ENCODE data around the gene CASP3.

CASP3 gene

GRCh38 chr4:184649026-184649970 lies at the start of gene CASP3, which contains the start of gene PRIMPOL:
Gene CASP3 (minus strand): TSS chr4:184649447. CDS start chr4:184638453, 10,994 bp downstream.
Gene PRIMPOL (plus strand): TSS chr4:184649738. CDS start chr4:184657141, 7,403 bp downstream.
- DNase-seq, result peak; percentile 87 to 95

GRCh38 chr4:184697956-184698355 lies 48.7 kb upstream of the CASP3 start:
- DNase-seq, result no peak

- no peak for DNase-seq
These were observed 46.1 kb upstream of the CASP3 start for GRCh38 chr4:184695178-184695896.

- no peak for DNase-seq
These were observed 45.2 kb upstream of the CASP3 start for GRCh38 chr4:184694412-184694956.

GRCh38 chr4:184693056-184693455 lies 43.8 kb upstream of the CASP3 start:
- no peak for DNase-seq

- no peak for DNase-seq
These were observed 40.4 kb upstream of the CASP3 start for GRCh38 chr4:184689681-184690080.

- DNase-seq, result no peak
These were observed 39.2 kb upstream of the CASP3 start for GRCh38 chr4:184688447-184688846.

GRCh38 chr4:184688005-184688404 lies 38.8 kb upstream of the CASP3 start:
- DNase-seq, result no peak

GRCh38 chr4:184684491-184685189 lies 35.4 kb upstream of the CASP3 start:
- DNase-seq, result no peak

- no peak for DNase-seq
These were observed 32.7 kb upstream of the CASP3 start for GRCh38 chr4:184681916-184682315.

GRCh38 chr4:184680698-184681097 lies 31.5 kb upstream of the CASP3 start:
- DNase-seq, result no peak

GRCh38 chr4:184675821-184676492 lies 26.7 kb upstream of the CASP3 start:
- no peak for DNase-seq

- DNase-seq, result no peak
These were observed 25.8 kb upstream of the CASP3 start for GRCh38 chr4:184675018-184675417.

- no peak for DNase-seq
These were observed 24.8 kb upstream of the CASP3 start for GRCh38 chr4:184674011-184674410.

- no peak for DNase-seq
These were observed 23.5 kb upstream of the CASP3 start for GRCh38 chr4:184672741-184673140.

- no peak for DNase-seq
These were observed 21.9 kb upstream of the CASP3 start for GRCh38 chr4:184671101-184671500.

- DNase-seq, result no peak
These were observed 20.0 kb upstream of the CASP3 start for GRCh38 chr4:184669251-184669650.

- no peak for DNase-seq
These were observed 19.4 kb upstream of the CASP3 start for GRCh38 chr4:184668511-184669114.

- DNase-seq, result no peak
These were observed 18.8 kb upstream of the CASP3 start for GRCh38 chr4:184668096-184668495.

GRCh38 chr4:184666670-184667069 lies 17.4 kb upstream of the CASP3 start:
- no peak for DNase-seq

GRCh38 chr4:184664445-184665210 lies 15.4 kb upstream of the CASP3 start:
- DNase-seq, result peak in 1 of 2 experiments; percentile 11

All from NCI-H446 (cell line).